ENCODE results near the gene ALCAM.

DNA sequence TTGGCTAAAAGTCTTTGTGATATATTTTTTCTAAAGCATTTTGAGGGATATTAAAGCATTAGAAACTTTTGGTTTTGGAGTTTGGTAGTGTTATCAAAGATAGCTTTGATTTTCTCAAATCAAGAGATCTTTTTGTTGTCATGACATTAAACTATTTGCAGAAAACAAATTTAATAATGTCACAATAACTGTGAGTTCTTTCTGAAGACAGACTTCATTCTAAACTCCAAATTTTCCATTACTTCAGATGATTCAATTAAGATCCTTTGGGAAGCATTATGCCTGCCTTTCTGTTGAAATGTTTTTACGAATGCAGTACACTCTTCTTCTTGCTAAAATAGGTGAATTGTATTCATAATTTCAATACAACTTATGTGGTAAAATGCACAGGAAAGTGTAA, 145.4 kb downstream of the ALCAM start:
- TF ChIP-seq, protein P1, sequence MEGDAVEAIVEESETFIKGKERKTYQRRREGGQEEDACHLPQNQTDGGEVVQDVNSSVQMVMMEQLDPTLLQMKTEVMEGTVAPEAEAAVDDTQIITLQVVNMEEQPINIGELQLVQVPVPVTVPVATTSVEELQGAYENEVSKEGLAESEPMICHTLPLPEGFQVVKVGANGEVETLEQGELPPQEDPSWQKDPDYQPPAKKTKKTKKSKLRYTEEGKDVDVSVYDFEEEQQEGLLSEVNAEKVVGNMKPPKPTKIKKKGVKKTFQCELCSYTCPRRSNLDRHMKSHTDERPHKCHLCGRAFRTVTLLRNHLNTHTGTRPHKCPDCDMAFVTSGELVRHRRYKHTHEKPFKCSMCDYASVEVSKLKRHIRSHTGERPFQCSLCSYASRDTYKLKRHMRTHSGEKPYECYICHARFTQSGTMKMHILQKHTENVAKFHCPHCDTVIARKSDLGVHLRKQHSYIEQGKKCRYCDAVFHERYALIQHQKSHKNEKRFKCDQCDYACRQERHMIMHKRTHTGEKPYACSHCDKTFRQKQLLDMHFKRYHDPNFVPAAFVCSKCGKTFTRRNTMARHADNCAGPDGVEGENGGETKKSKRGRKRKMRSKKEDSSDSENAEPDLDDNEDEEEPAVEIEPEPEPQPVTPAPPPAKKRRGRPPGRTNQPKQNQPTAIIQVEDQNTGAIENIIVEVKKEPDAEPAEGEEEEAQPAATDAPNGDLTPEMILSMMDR (IDR thresholded peaks at IDR 0.05), result no peak
- TF ChIP-seq POLR2A (IDR thresholded peaks at IDR 0.05), result no peak
- no peak for TF ChIP-seq POLR2AphosphoS5 (IDR thresholded peaks at IDR 0.05)
